ENCODE data around the gene SLC38A10. TPM values are rescaled to one million over a fixed set of nuclear protein-coding genes. Genes with fewer than 3 reads are reported as not detected.

The SLC38A10 gene
- total and polyA plus RNA-seq, 3 experiments from 2014 or later: 49.0 to 71.1 (median 51.0) TPM

- CTCF ChIA-PET: no interaction called here
- POLR2A ChIA-PET: interaction anchor here (1.3 kb wide), 1 partner anchor 11 kb away, joined by 5 read pairs; the partner anchor contains the start of gene CEP131
Measured at GRCh38 chr17:81233811-81234505, 61.1 kb downstream of the SLC38A10 start.

GRCh38 chr17:81233316-81233715, 61.8 kb downstream of the SLC38A10 start:
- POLR2A ChIA-PET: no interaction called here

More at GRCh38 chr17:81233811-81234505, 61.1 kb downstream of the SLC38A10 start:
- Mint-ChIP-seq H3K36me3 (peaks cover 8 to 34% (median 8%) of the 10 kb centered on the region in 3 donors), H3K4me1 (peaks cover 24 to 30% (median 26%) of the 10 kb centered on the region in 3 donors), H3K4me3 (no peak overlapping the region), H3K9me3 (no peaks in the 10 kb centered on the region), H3K27ac (no peak overlapping the region), H3K27me3 (no peaks in the 10 kb centered on the region)
- no peak for DNase-seq
- Histone ChIP-seq H3K27ac (ENCODE audit: low read depth, low read length) (no peak overlapping the region), H3K4me1 (ENCODE audit: insufficient read depth, low read length) (peaks cover 19% of the 10 kb centered on the region), H3K27me3 (ENCODE audit: insufficient read depth, low read length, poor library complexity, severe bottlenecking) (no peaks in the 10 kb centered on the region), H3K4me3 (ENCODE audit: low read length) (no peak overlapping the region), H3K36me3 (ENCODE audit: insufficient read depth, low read length) (peaks cover 4% of the 10 kb centered on the region), H3K9me3 (ENCODE audit: low read length) (no peaks in the 10 kb centered on the region)

GRCh38 chr17:81232616-81233241, 62.4 kb downstream of the SLC38A10 start:
- no peaks in the 10 kb centered on the region for H3K9me3 ChIP-seq (ENCODE audit: low read length)
- H3K4me1 ChIP-seq (ENCODE audit: insufficient read depth, low read length): peaks cover 12% of the 10 kb centered on the region
- no peaks in the 10 kb centered on the region for H3K27me3 ChIP-seq (ENCODE audit: insufficient read depth, low read length, poor library complexity, severe bottlenecking)
- Mint-ChIP-seq H3K27me3 (no peaks in the 10 kb centered on the region), H3K36me3 (peaks cover 8 to 36% (median 10%) of the 10 kb centered on the region in 3 donors), H3K4me1 (peaks cover 21 to 25% (median 25%) of the 10 kb centered on the region in 3 donors), H3K4me3 (no peak overlapping the region), H3K27ac (no peak overlapping the region), H3K9me3 (no peaks in the 10 kb centered on the region)
- ChIA-PET CTCF (no interaction called here), POLR2A (no interaction called here)
- no peak overlapping the region for H3K4me3 ChIP-seq (ENCODE audit: low read length)
- no peak for DNase-seq
- peaks cover 4% of the 10 kb centered on the region for H3K36me3 ChIP-seq (ENCODE audit: insufficient read depth, low read length)
- H3K27ac ChIP-seq (ENCODE audit: low read depth, low read length): no peak overlapping the region

More at GRCh38 chr17:81233316-81233715, 61.8 kb downstream of the SLC38A10 start:
- H3K27ac ChIP-seq (ENCODE audit: low read depth, low read length): no peak overlapping the region
- H3K9me3 ChIP-seq (ENCODE audit: low read length): no peaks in the 10 kb centered on the region
- CTCF ChIA-PET: no interaction called here
- no peak for DNase-seq
- Mint-ChIP-seq H3K27me3 (no peaks in the 10 kb centered on the region), H3K4me1 (peaks cover 24 to 30% (median 26%) of the 10 kb centered on the region in 3 donors), H3K9me3 (no peaks in the 10 kb centered on the region), H3K4me3 (no peak overlapping the region), H3K36me3 (peaks cover 8 to 36% (median 8%) of the 10 kb centered on the region in 3 donors), H3K27ac (no peak overlapping the region)
- peaks cover 4% of the 10 kb centered on the region for H3K36me3 ChIP-seq (ENCODE audit: insufficient read depth, low read length)
- H3K4me1 ChIP-seq (ENCODE audit: insufficient read depth, low read length): peaks cover 18% of the 10 kb centered on the region
- no peaks in the 10 kb centered on the region for H3K27me3 ChIP-seq (ENCODE audit: insufficient read depth, low read length, poor library complexity, severe bottlenecking)
- no peak overlapping the region for H3K4me3 ChIP-seq (ENCODE audit: low read length)

- POLR2A ChIA-PET: no interaction called here
- H3K27ac ChIP-seq (ENCODE audit: low read depth, low read length): no peak overlapping the region
Measured at GRCh38 chr17:81231766-81232581, 63.1 kb downstream of the SLC38A10 start.

GRCh38 chr17:81231121-81231645, 63.9 kb downstream of the SLC38A10 start:
- H3K36me3 Mint-ChIP-seq: peaks cover 8 to 36% (median 11%) of the 10 kb centered on the region in 3 donors
- peak overlapping the region in 2 of 8 donors; percentile 1 to 50 for H3K27ac Mint-ChIP-seq
- ChIA-PET CTCF (no interaction called here), POLR2A (no interaction called here)
- H3K9me3 Mint-ChIP-seq: no peaks in the 10 kb centered on the region
- H3K27me3 Mint-ChIP-seq: no peaks in the 10 kb centered on the region
- Histone ChIP-seq H3K9me3 (ENCODE audit: low read length) (no peaks in the 10 kb centered on the region), H3K27me3 (ENCODE audit: insufficient read depth, low read length, poor library complexity, severe bottlenecking) (no peaks in the 10 kb centered on the region), H3K4me1 (ENCODE audit: insufficient read depth, low read length) (no peaks in the 10 kb centered on the region), H3K4me3 (ENCODE audit: low read length) (no peak overlapping the region), H3K36me3 (ENCODE audit: insufficient read depth, low read length) (peaks cover 4% of the 10 kb centered on the region), H3K27ac (ENCODE audit: low read depth, low read length) (no peak overlapping the region)
- peaks cover 13 to 21% (median 14%) of the 10 kb centered on the region in 3 donors for H3K4me1 Mint-ChIP-seq
- no peak overlapping the region for H3K4me3 Mint-ChIP-seq
- DNase-seq: no peak

More at GRCh38 chr17:81231766-81232581, 63.1 kb downstream of the SLC38A10 start:
- Histone ChIP-seq H3K4me1 (ENCODE audit: insufficient read depth, low read length) (peaks cover 5% of the 10 kb centered on the region), H3K27me3 (ENCODE audit: insufficient read depth, low read length, poor library complexity, severe bottlenecking) (no peaks in the 10 kb centered on the region), H3K36me3 (ENCODE audit: insufficient read depth, low read length) (peaks cover 4% of the 10 kb centered on the region), H3K9me3 (ENCODE audit: low read length) (no peaks in the 10 kb centered on the region), H3K4me3 (ENCODE audit: low read length) (no peak overlapping the region)
- Mint-ChIP-seq H3K36me3 (peaks cover 8 to 36% (median 11%) of the 10 kb centered on the region in 3 donors), H3K27me3 (no peaks in the 10 kb centered on the region), H3K27ac (no peak overlapping the region), H3K4me3 (no peak overlapping the region), H3K9me3 (no peaks in the 10 kb centered on the region), H3K4me1 (peaks cover 16 to 21% (median 17%) of the 10 kb centered on the region in 3 donors)
- CTCF ChIA-PET: no interaction called here
- DNase-seq: no peak

GRCh38 chr17:81230043-81230820, 64.9 kb downstream of the SLC38A10 start:
- Mint-ChIP-seq H3K36me3 (peaks cover 8 to 35% (median 11%) of the 10 kb centered on the region in 3 donors), H3K9me3 (no peaks in the 10 kb centered on the region), H3K27me3 (no peaks in the 10 kb centered on the region), H3K27ac (no peak overlapping the region), H3K4me3 (peak overlapping the region in 2 of 7 donors; percentile 40 to 41), H3K4me1 (peaks cover 8 to 19% (median 12%) of the 10 kb centered on the region in 3 donors)
- H3K27me3 ChIP-seq (ENCODE audit: insufficient read depth, low read length, poor library complexity, severe bottlenecking): no peaks in the 10 kb centered on the region
- CTCF ChIA-PET: interaction anchor here (1.2 kb wide), 1 partner anchor 10 kb away, joined by 3 read pairs; no protein-coding TSS in a partner anchor
- H3K36me3 ChIP-seq (ENCODE audit: insufficient read depth, low read length): peaks cover 4% of the 10 kb centered on the region
- POLR2A ChIA-PET: no interaction called here
- no peak overlapping the region for H3K4me3 ChIP-seq (ENCODE audit: low read length)
- no peak for DNase-seq
- H3K4me1 ChIP-seq (ENCODE audit: insufficient read depth, low read length): no peaks in the 10 kb centered on the region
- no peaks in the 10 kb centered on the region for H3K9me3 ChIP-seq (ENCODE audit: low read length)
- no peak overlapping the region for H3K27ac ChIP-seq (ENCODE audit: low read depth, low read length)

GRCh38 chr17:81229666-81229920, 65.5 kb downstream of the SLC38A10 start:
- CTCF ChIA-PET: interaction anchor here (1.2 kb wide), 1 partner anchor 11 kb away, joined by 3 read pairs; no protein-coding TSS in a partner anchor
- peaks cover 8 to 28% (median 9%) of the 10 kb centered on the region in 3 donors for H3K36me3 Mint-ChIP-seq
- Histone ChIP-seq H3K36me3 (ENCODE audit: insufficient read depth, low read length) (peaks cover 4% of the 10 kb centered on the region), H3K27me3 (ENCODE audit: insufficient read depth, low read length, poor library complexity, severe bottlenecking) (no peaks in the 10 kb centered on the region), H3K4me1 (ENCODE audit: insufficient read depth, low read length) (no peaks in the 10 kb centered on the region), H3K9me3 (ENCODE audit: low read length) (no peaks in the 10 kb centered on the region), H3K27ac (ENCODE audit: low read depth, low read length) (no peak overlapping the region), H3K4me3 (ENCODE audit: low read length) (no peak overlapping the region)
- H3K9me3 Mint-ChIP-seq: no peaks in the 10 kb centered on the region
- peaks cover 1 to 13% (median 5%) of the 10 kb centered on the region in 3 donors for H3K4me1 Mint-ChIP-seq
- POLR2A ChIA-PET: interaction anchor here (0.5 kb wide), 1 partner anchor 18 kb away, joined by 7 read pairs; no protein-coding TSS in a partner anchor
- peaks cover 0 to 1% of the 10 kb centered on the region in 2 donors for H3K27me3 Mint-ChIP-seq
- no peak overlapping the region for H3K27ac Mint-ChIP-seq
- DNase-seq: no peak
- peak overlapping the region in 1 of 7 donors; percentile 40 for H3K4me3 Mint-ChIP-seq
